Sigmoid colon (tissue), 3 donors: Measurements from ENCODE around the gene RNF149.

Experiments
- CTCF ChIP-seq, 4 experiments: fragments of 450-650 bp in 3 of 4; fragments of 200-600 bp in 1 of 4; IDR thresholded peaks; one replicate each; pipeline ENCODE4 v1.5.1; 2016 to 2019; ENCODE audit warnings: antibody characterized with exemption in 4 of 4, mild to moderate bottlenecking in 3 of 4, moderate library complexity in 2 of 4
- POLR2A ChIP-seq, 2 donors: fragments of 450-650 bp; IDR thresholded peaks; one replicate each; pipeline ENCODE4 v1.6.1; 2016; ENCODE audit warnings: antibody characterized with exemption in 2 of 2, mild to moderate bottlenecking in 2 of 2, moderate library complexity in 2 of 2

GRCh38 chr2:101273056-101273455 lies 35.4 kb downstream of the RNF149 start:
- TF ChIP-seq CTCF (IDR thresholded peaks at IDR 0.05) (no peak), POLR2A (IDR thresholded peaks at IDR 0.05) (no peak)
